ENCODE measurements around the gene ILDR2.

Gene ILDR2

DNA sequence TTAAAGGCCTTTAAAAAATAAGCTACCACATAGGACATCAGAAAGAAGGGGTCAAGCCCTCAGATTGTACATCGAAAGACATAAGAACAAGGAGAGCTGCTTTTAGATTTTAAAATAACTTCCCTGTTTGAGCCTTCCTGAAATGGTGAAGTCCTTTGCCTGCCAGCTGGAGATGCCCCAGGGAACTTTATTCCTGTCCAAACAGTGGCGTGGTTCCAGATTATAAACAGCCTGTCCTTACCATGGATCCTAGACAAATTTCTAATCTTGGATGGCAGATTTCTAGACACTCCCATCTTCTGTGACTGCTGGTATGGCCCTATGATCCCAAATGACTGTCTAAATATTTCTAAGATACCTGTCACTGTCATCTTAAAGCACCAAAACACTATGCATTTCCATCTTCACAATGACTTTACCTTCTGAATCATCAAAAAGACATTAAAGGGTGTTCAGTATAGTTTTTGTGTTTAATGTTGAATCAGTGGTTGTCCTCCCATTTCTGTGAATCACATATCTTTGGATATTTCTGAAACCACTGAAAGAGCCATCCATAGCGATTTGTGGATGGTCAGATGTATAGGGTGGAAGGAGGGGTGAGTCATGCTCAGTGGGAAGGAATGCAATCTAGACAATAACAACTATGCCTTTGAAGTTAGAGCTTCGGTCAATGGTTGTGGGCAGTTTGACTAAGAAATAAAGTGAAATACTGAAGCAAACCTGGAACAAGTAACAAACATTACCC, 23.2 kb downstream of the ILDR2 start:
- no peak overlapping the region for H3K4me3 ChIP-seq (ENCODE audit: low read depth, low read length)
- TF ChIP-seq, protein P1, sequence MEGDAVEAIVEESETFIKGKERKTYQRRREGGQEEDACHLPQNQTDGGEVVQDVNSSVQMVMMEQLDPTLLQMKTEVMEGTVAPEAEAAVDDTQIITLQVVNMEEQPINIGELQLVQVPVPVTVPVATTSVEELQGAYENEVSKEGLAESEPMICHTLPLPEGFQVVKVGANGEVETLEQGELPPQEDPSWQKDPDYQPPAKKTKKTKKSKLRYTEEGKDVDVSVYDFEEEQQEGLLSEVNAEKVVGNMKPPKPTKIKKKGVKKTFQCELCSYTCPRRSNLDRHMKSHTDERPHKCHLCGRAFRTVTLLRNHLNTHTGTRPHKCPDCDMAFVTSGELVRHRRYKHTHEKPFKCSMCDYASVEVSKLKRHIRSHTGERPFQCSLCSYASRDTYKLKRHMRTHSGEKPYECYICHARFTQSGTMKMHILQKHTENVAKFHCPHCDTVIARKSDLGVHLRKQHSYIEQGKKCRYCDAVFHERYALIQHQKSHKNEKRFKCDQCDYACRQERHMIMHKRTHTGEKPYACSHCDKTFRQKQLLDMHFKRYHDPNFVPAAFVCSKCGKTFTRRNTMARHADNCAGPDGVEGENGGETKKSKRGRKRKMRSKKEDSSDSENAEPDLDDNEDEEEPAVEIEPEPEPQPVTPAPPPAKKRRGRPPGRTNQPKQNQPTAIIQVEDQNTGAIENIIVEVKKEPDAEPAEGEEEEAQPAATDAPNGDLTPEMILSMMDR (IDR thresholded peaks at IDR 0.05; ENCODE audit: control insufficient read depth, extremely low read depth, insufficient read depth), result no peak
- peak; percentile 82 for DNase-seq (ENCODE audit: low read depth)

DNA sequence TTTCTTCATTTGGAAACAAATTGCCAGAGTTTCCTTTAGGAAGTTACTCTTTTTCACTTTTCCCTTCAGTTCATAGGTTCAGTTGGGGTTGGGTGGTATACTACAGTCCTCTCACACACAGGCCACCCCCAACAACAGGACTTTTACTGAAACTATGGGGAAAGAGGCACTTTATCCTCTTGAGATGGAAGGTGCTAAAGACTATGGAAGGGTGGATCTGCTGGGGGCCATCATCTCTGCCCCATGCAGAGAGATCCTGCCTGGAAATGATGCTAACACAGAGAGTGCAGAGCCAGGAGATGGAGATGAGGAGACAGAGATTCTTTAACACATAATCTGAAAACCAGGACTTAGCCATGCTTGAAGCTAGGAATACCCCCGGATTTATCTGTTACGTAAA, 24.3 kb downstream of the ILDR2 start:
- DNase-seq (ENCODE audit: low read depth), result no peak
- TF ChIP-seq, protein P1 (IDR thresholded peaks at IDR 0.05; ENCODE audit: control insufficient read depth, extremely low read depth, insufficient read depth), result no peak
- no peak overlapping the region for H3K4me3 ChIP-seq (ENCODE audit: low read depth, low read length)

DNA sequence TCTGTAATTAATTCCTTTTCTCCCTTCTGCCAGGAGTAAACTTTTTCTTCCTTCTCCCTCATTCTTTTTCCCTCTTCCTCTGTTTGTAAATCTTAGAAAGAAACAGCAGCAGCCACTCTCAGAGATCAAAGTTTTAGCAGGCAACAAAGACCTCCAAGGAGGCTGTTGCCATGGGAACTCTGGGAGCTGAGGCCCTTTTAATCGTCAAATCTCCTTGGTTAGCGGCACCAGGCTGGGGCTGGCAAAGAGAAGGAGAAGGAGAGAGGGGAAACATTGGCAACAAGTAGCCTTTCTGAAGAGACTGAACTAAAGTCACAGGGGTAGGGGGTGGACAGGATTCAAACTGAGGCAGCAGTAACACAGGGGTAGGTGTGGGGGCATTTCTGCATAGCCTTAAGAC, 25.2 kb downstream of the ILDR2 start:
- DNase-seq (ENCODE audit: low read depth), result no peak
- TF ChIP-seq, protein P1 (IDR thresholded peaks at IDR 0.05; ENCODE audit: control insufficient read depth, extremely low read depth, insufficient read depth), result no peak
- no peak overlapping the region for H3K4me3 ChIP-seq (ENCODE audit: low read depth, low read length)

DNA sequence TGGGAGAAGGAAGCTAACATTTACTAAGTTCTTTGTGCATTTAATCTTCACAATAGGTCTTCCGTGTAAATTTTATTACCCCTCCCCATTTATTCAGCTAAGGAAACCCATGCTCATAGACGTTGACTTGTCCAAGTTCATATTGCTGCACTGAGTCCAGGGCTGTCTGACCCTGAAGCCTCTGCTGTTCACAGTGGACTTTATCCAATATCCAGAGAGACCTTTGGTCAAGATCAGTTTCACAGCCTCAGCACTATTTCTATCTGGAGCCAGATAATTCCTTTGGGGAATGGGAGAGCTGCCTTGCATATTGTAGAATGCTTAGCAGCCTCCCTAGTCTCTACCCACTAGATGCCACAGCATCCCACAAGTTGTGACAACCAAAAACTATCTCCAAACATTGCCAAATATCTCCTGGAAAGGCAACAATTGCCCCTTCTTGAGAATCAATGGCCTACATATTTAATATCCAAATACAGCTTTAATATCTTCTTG, 26.4 kb downstream of the ILDR2 start:
- TF ChIP-seq, protein P1 (IDR thresholded peaks at IDR 0.05; ENCODE audit: control insufficient read depth, extremely low read depth, insufficient read depth), result no peak
- no peak overlapping the region for H3K4me3 ChIP-seq (ENCODE audit: low read depth, low read length)
- no peak for DNase-seq (ENCODE audit: low read depth)

DNA sequence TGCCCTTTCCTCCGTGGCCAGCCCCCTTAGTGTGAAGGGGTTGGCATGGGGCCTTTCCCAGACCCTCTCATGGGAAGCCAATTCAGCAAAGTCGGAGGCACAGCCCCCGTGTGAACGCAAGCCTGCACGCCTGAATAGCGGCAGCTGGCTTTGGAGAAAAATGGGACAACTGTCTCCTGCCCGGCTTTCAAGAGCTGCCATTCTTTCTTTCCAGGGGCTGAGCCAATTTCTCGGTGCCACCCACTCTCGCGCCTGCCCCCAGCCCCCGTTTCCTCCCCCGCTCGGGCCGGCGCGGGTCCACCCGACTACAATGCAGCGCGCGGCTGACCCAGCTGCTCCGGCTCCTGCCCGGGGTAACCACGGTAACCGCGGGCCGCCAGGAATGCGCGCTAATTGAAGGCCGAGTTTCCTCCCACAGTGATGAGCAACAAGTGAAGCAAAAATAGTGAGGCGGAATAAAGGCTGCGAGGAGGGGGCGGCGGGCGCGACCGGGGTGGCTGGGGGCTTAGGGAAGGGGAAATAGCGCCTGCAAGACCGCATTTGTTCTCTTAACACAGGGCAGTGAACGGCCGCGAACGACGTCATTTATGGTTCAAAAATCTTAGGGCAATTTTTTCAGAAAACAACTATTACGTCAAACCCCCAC, 27.8 kb downstream of the ILDR2 start:
- TF ChIP-seq, protein P1 (IDR thresholded peaks at IDR 0.05; ENCODE audit: control insufficient read depth, extremely low read depth, insufficient read depth), result no peak
- DNase-seq (ENCODE audit: low read depth), result no peak
- no peak overlapping the region for H3K4me3 ChIP-seq (ENCODE audit: low read depth, low read length)

DNA sequence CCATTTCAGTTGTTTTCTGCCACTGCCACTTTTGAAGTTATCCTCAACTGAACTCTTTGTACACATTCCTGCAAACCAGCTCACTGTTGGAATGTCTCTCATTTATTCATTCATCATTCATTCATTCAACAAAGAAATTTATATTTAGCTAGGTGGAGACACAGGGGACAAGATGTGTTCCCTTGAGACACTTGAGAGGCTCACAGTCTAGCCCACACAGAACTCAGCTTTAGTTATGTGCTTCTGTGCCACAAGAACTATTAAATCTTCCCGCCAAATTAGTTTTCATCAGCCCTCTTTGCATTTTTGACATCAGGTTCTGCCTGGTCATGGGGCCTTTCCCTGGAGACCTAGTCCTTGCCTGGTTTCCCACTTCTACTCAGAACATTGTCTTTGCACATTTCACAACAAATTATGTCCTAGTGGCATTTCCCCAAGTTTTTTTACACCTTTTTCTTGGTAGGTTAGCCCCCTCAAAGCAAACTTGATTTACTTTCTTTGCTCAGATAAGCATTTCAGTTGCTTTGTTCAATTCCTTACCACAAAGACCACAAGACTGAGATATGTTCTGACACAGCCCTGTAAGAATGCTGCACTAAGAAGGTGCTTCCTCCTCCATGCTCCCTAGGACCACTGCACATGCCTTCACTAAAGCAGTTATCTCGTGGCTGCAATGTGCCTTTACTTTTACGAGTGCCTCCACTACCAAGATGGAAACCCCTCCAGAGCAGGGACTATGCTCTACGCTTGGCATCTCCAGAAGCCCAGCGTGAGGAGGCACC, 31.0 kb downstream of the ILDR2 start:
- TF ChIP-seq, protein P1 (IDR thresholded peaks at IDR 0.05; ENCODE audit: control insufficient read depth, extremely low read depth, insufficient read depth), result no peak
- no peak overlapping the region for H3K4me3 ChIP-seq (ENCODE audit: low read depth, low read length)
- no peak for DNase-seq (ENCODE audit: low read depth)

Data from LNCaP clone FGC (cell line).